Occipital lobe (tissue), 2 donors: Measurements from ENCODE around the gene ACTN4. TPM values are rescaled to one million over a fixed set of nuclear protein-coding genes. Genes with fewer than 3 reads are reported as not detected.

Source experiments
- DNase-seq: peaks from one replicate; lab custom pipeline; 2025; lab: John Stamatoyannopoulos, UW
- total RNA-seq: library from RNA; depleted of rRNA; stranded (reverse); fragments of >200 nt; gene quantifications from one replicate; pipeline ENCODE4 v1.2.3, GENCODE V29; 2014

The ACTN4 gene
- total RNA-seq, 1 donor from 2014 or later = 53.2 TPM

- DNase-seq = no peak
These were observed 61.1 kb downstream of the ACTN4 start for GRCh38 chr19:38708413-38709024.

GRCh38 chr19:38709119-38709518 lies 61.7 kb downstream of the ACTN4 start:
- DNase-seq = no peak

- no peak for DNase-seq
These were observed 62.4 kb downstream of the ACTN4 start for GRCh38 chr19:38709671-38710415.

DNA sequence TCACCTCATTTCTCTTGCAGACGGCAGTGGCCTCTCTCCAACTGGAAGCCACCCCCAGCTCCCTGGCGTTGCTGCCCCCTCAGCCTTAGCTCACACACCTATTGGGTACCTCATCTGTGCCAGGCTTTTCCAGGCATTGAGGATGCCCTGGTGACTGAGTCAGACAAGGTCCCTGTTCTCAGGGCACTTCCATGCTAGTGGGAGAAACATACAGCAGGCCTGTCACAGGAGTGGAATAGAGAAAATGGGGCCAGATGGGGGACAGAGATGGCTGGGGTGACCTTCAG lies 62.9 kb downstream of the ACTN4 start:
- DNase-seq = no peak

- no peak for DNase-seq
These were observed 63.7 kb downstream of the ACTN4 start for GRCh38 chr19:38710928-38711725.

- no peak for DNase-seq
These were observed 64.3 kb downstream of the ACTN4 start for GRCh38 chr19:38711726-38712153.

DNA sequence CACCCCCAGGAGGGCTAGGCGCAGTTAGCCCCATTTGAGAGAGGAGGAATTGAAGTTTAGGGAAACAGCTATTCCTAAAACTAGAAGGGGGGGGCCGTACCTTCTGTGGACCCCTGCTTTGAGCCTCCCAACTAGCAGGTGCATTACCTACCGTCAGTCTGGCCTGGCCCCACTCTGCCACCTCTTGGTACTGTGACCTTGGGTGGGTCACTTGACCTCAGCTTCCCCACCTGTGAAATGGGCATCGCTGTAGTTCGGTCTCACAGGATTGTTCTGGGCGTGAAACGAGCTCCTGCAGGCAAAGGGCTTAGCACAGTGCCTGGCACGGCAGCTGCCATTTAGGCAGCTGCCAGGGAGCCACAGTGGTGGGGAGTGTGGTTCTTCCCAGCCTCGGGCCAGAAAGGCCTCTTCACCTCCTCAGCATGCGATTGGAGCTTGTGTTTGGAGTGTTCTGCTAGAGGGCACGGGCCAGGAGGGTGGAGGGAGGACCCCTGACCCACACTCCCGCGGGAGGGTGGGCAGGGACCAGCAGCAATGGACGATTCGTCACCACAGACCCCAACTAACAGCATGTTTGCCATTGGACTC lies 64.8 kb downstream of the ACTN4 start:
- no peak for DNase-seq

GRCh38 chr19:38713227-38713649 lies 65.8 kb downstream of the ACTN4 start:
- DNase-seq = no peak

DNA sequence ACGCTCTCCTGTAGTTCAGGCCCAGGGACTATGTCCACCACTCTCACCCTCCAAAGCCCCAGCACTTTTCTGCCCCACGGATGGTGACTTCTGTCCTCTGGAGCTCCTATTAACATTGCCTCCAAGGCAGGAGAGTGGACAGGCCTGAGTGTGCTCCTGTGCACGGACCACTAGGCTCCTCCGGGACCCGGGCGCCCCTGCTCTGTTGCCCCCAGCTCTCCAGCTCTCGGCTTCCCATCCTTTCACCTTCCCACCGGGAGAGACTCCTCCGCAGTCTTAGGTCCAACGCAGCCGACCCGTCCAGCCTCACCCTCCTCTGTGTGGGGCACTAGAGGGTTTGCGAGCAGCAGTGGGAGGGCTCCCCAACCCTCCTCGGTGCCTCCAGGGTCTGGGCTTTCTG lies 66.4 kb downstream of the ACTN4 start:
- no peak for DNase-seq

- no peak for DNase-seq
These were observed 66.9 kb downstream of the ACTN4 start for GRCh38 chr19:38714354-38714778.

- DNase-seq = peak; percentile 68
These were observed 68.1 kb downstream of the ACTN4 start for GRCh38 chr19:38715555-38715954.

- no peak for DNase-seq
These were observed 69.6 kb downstream of the ACTN4 start for GRCh38 chr19:38717051-38717450.

DNA sequence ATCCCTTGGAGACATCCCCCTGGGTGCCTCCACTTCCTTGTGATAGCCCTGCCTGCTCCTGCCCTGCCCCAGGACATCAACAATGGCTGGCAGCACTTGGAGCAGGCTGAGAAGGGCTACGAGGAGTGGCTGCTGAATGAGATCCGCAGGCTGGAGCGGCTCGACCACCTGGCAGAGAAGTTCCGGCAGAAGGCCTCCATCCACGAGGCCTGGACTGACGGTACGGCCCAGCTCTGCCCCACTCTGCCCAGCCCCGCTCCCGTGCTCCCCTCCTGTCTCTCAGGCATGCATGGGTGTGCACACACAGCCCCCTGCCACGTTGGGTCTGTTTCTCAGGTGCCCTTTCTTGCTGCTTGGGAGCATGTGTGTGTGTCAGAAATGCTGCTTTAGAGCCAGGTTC lies 70.4 kb downstream of the ACTN4 start:
- no peak for DNase-seq

- DNase-seq = peak; percentile 60
These were observed 71.5 kb downstream of the ACTN4 start for GRCh38 chr19:38718747-38719543.

- no peak for DNase-seq
These were observed 72.5 kb downstream of the ACTN4 start for GRCh38 chr19:38719761-38720558.

DNA sequence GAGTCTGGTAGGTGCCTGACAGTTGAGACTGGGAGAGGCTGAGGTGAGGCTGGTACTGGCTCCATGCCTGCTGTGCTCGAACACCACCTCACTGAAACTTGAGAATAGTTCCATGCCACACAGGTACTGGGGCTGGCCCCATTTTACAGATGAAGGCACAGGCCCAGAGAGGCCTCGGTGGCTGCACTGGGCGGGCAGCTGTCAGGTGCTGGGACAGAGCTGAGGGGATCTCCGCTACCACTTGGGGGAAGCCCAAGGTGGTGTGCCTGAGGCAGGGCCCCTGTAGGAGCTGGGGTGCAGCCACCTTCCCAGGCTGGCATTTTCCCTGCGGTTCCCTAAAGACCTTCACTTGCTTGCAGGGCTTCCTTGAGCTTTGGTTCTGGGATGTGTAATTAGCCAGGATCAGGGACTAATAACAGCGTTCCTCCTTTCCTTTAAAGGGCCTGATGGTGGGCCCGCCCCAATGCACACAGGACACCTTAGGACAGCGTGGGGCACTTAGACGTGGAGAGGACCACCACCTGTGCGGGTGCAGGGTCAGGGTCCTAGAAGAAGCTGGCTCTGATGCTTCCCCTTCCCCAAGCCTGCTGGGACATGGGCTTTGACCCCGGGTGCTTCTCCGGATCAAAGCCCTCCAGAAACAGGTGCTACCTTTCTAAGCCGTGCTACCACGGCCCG lies 73.2 kb downstream of the ACTN4 start:
- no peak for DNase-seq

DNA sequence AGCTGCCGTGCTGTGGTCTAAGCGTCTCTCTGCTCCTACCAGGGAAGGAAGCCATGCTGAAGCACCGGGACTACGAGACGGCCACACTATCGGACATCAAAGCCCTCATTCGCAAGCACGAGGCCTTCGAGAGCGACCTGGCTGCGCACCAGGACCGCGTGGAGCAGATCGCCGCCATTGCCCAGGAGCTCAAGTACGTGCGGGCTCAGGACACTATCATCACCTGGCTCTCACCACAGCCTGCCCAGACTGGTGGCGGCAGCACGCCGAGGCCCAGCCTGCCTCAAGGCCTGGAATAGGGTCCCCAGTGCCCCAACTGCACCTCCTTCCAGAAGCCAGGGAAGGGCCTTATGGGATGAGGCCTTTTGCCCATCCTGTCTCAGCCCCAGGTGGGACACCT lies 74.0 kb downstream of the ACTN4 start:
- no peak for DNase-seq

GRCh38 chr19:38721979-38722773 lies 74.7 kb downstream of the ACTN4 start:
- peak; percentile 58 for DNase-seq
